GM10248 (cell line): ENCODE data around the gene NFIA.
A peak's percentile ranks its signal among the peaks of the same experiment; 100 is the strongest.

Source experiments
- CTCF ChIA-PET: fragments of 300-600 bp; sonication (Branson Sonifier 250); formaldehyde crosslinking; extraction: SDS; loops from one replicate; lab custom pipeline; 2021; ENCODE audit warnings: antibody characterized with exemption; lab: Yijun Ruan, JAX
- POLR2A ChIA-PET: fragments of 350-650 bp; sonication (Branson Sonifier 250); formaldehyde crosslinking; extraction: SDS; loops from one replicate; lab custom pipeline; 2020; ENCODE audit warnings: antibody characterized with exemption; lab: Yijun Ruan, JAX
- DNase-seq: peaks from one replicate; pipeline ENCODE4 v3.0.0; 2012; ENCODE audit errors: extremely low spot score
- TF ChIP-seq, protein P1 (sequence below): IDR thresholded peaks from 2 replicates; pipeline ENCODE4 v1.5.1; 2012; ENCODE audit warnings: mild to moderate bottlenecking, low read depth; ENCODE audit errors: extremely low read depth, missing control alignments, control extremely low read depth

NFIA gene

DNA sequence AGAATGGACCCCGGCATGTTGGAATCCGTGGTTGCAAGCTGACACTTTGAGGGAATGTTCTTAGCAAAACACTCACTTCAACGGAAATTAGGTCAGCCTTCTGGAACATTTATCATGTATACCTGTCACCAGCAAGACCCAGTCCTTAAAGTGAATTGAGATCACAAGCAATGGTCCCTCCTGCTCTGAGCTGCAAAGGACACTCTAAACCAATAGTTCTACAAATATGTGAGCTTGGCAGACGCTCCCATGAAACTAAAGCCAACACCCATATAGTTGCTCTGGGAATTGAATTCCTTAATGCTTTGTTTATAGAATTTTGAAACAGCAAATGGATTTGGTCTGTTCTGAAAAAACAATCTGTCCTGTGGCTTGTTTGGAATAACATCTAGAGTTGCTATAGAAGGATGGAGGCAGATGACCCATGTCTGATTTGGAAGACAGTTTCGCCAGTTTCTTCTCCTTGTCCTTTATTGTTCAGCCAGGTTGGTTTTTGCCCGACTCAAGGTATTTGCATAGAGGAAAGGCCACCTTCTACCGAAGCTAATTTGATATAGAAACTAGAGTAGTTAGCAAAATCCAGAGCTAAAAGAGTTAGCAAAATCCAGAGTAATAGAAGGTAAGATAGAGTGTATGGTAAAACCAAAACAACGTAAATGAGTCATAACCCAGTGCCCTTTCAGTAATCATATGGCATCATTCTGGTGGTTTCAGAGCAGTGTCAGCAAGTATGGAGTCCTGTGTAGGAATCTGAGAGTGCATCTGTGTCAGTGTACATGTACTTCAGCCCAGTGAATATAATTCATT is 236.2 kb downstream of the NFIA start:
- POLR2A ChIA-PET: no interaction called here
- CTCF ChIA-PET: interaction anchor here (0.7 to 0.9 kb wide), 3 partner anchors 8 to 23 kb away, joined by 3 read pairs; no protein-coding TSS in a partner anchor
- TF ChIP-seq, protein P1, sequence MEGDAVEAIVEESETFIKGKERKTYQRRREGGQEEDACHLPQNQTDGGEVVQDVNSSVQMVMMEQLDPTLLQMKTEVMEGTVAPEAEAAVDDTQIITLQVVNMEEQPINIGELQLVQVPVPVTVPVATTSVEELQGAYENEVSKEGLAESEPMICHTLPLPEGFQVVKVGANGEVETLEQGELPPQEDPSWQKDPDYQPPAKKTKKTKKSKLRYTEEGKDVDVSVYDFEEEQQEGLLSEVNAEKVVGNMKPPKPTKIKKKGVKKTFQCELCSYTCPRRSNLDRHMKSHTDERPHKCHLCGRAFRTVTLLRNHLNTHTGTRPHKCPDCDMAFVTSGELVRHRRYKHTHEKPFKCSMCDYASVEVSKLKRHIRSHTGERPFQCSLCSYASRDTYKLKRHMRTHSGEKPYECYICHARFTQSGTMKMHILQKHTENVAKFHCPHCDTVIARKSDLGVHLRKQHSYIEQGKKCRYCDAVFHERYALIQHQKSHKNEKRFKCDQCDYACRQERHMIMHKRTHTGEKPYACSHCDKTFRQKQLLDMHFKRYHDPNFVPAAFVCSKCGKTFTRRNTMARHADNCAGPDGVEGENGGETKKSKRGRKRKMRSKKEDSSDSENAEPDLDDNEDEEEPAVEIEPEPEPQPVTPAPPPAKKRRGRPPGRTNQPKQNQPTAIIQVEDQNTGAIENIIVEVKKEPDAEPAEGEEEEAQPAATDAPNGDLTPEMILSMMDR: no peak
- DNase-seq: peak; percentile 32

DNA sequence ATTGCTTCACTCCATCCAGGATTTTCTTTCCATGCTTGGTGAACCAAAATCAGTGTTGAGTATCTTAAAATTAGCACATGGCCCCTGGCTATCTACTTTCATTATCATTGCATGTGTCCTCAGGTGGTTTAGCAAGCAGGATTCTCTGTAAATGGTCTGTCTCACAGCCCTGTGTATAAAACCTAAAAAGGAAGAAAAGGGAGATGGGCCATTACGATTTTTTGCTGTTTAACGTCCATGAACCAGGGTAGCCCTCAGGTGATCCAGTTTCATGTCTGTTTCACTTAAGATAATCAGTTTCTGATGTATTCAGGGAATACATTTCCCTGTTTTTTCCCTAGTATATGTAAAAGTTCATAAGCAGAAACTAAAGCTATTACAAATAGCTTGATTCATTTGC is 238.2 kb downstream of the NFIA start:
- TF ChIP-seq, protein P1: no peak
- POLR2A ChIA-PET: no interaction called here
- CTCF ChIA-PET: interaction anchor here (1.1 kb wide), 1 partner anchor 19 kb away, joined by 3 read pairs; no protein-coding TSS in a partner anchor
- DNase-seq: no peak

DNA sequence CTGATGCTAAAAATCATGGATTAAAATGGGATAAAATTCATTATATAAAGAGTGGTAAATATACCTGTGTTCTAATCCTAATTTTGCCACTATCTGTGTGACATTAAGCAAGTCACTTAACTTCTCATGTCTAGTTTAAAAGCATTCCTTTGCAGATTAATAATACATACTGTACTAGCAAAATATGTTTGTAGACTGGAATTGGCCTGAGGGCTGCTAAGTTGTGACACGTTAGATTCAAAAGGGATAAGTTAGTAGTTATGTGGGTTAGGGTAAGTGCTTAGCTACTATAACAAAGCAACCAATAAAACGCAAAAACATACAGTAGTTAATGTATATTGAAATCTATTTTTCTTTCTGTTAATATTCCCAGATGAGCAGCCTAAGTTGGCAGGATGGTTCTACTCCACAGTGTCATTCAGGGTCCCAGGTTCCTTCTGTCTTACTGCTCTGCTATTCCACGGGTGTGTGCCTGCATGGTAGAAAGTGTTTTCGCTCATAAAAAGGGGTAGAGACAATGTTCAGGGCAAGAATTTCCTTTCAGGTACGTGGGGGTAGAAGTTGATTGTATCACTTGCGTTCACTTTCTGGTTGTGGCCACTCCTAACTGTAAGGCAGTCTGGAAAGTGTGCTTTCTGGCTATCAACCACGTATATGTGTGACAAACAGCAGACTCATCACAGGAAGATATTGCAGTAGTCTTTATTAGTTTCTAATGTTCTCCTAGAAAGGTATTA is 239.8 kb downstream of the NFIA start:
- CTCF ChIA-PET: no interaction called here

DNA sequence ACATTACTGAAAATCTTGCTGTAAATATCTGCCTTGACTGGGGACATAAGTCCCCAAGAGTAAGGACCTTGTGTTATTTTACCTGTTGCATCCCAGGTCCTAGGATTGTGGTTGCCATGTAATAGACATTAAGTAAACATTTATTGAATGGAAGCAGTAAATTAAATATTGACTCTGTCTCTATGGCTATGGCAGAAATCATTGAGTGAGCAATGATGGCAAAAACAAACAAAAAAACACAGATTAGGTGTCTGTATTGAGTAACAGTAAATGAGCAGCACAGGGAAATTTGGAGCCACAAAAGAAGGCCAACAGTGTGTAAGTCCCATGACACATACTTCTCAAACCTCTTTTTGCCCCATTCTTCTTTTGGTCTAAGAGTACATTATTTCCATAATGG is 240.4 kb downstream of the NFIA start:
- CTCF ChIA-PET: no interaction called here
- TF ChIP-seq, protein P1: no peak
- POLR2A ChIA-PET: no interaction called here
- no peak for DNase-seq

More for the DNA sequence above, 239.8 kb downstream of the NFIA start:
- DNase-seq: no peak
- TF ChIP-seq, protein P1: no peak
- POLR2A ChIA-PET: no interaction called here

DNA sequence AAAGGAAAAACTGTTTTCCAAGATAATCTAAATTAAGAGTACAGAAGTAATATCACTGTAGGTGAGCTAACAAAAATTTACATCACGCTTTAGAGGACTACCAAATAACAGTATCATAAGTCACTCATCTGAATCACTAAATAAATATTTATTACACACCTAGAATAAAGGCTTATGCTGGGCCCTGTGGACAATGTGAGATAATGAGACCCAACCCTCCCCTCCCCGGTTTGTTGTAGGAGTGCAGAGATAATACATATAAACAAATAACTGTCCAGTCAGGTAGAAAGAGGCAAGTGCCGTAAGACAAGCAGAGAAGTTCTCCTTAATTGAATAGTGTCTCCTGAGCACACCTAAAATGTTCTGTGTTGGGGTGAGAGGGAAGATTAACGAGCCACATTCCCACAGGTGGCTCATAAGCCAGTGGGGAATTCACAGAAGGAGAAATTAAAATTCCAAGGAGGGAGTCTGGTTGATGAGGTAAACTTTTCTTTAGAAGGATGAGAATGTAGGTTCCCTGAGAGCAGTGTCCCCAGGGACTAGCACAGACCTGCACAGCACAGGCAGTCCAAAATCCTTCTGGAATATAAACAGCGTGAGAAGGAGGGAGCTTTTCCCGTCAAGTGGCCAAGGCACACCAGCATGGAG is 241.4 kb downstream of the NFIA start:
- DNase-seq: no peak
- ChIA-PET CTCF (no interaction called here), POLR2A (no interaction called here)
- TF ChIP-seq, protein P1: no peak

DNA sequence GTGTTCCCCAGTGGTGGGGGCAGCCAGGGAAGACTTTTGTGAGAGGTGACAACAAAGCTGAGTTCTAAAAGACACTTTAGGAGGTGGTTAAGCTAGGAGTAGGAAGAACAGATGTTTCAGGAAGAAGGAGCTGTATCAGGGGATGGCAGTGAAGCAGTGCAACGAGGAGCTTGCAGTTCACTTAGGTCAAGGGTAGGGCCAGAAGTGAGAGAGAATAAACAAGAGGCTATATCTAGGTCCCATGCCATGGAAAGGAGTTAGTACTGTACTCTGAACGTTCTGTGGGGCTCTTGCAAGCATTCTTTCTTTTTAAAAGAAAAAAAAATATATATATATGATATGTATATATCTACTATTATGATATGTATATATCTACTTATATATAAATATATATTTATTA is 244.4 kb downstream of the NFIA start:
- CTCF ChIA-PET: interaction anchor here (1.0 kb wide), 2 partner anchors 8 to 12 kb away, joined by 3 read pairs; no protein-coding TSS in a partner anchor

More for the DNA sequence above, 244.4 kb downstream of the NFIA start:
- TF ChIP-seq, protein P1: no peak
- POLR2A ChIA-PET: no interaction called here
- DNase-seq: no peak
